Measurements from ENCODE around the gene POLR1F.
"Not testable (repeated sequence)": the region's sequence is repeated elsewhere in the genome, so short reads cannot be mapped to it uniquely, and the experiment has no call there.

Gene POLR1F, protein sequence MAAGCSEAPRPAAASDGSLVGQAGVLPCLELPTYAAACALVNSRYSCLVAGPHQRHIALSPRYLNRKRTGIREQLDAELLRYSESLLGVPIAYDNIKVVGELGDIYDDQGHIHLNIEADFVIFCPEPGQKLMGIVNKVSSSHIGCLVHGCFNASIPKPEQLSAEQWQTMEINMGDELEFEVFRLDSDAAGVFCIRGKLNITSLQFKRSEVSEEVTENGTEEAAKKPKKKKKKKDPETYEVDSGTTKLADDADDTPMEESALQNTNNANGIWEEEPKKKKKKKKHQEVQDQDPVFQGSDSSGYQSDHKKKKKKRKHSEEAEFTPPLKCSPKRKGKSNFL

DNA sequence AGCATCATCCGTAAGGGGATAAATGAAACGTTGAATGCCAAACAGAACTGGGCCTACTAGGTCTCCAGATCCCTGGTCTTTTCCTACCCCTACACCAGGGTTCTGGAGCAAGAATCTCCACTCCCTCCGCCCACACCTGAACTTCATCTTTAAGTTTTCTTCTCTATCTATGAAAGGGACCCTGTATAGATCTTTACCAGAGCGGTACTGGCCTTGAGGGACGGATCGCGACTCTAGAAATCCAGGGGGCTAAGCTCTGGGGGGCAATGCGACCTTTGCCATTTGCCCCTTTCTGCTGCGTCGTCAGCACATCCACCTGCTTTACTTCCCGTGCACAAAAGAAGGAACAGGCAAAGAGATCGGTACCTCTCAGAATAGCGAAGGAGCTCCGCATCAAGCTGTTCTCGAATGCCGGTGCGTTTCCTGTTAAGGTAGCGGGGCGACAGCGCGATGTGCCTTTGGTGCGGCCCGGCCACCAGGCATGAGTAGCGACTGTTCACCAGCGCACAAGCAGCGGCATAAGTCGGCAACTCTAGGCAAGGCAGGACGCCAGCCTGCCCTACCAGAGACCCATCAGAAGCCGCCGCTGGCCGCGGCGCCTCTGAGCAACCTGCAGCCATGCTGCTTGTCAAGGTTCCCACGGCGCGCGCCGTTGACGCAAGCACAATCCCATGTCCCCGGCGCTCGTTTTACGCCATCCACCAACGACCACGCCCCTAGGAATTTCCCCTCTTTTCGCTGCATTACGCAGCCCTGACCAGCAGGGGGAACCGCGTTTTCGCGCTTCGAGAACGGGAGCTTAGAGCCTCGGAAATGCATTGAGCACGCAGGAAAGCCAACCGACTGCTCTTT, at the start of gene POLR1F:
Gene POLR1F (minus strand): TSS at position 641 of the 852 bp plus-strand sequence. CDS start 21 bp downstream, at position 620.
- DNase-seq (ENCODE audit: low spot score): peak; percentile 93

DNA sequence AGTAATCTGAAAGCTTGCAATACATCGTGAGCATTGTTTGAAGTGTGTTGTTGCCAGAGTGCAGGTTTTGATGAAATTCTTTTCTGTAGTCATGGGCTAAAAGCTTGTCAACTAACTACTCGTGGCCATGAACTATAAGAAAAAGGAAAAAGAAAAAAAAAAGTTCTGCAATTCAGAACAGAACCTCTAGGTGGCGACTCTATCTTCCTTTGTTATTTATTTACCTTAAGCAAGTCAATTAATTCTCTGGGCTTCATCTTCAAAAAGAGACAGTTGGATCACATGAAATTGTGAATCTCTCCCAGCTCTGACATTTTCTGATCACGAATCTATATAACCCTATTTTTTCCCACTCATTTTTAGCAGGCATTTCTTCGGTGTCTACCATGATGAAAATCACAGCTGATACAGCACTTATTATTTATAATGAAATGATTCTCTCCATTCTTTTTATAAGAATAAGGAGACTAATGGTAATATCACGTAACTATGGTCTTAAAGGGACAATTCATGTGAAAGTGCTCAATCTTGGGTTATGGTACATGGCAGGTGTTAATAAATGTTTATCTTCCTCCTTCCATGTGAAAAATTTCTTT, 45.8 kb upstream of the POLR1F start:
- peak; percentile 36 for DNase-seq (ENCODE audit: low spot score)

DNA sequence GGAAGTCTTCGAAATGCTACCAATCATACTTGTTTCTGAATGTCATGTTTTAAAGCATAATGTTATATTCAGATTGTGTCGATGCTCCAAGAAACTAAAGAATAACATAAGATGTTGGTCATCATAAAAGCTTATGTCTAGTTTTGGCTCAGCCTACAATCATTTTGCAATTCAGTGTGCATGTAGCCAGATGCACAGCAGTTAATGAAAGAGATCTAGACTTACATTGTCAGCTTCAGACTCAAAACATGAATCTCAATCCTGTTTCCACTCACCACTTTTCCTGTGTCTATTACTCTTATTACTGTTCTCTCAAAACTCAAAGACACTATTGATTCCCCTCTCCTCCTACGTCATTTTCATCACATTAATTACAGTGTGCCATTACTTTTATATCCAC, 43.2 kb upstream of the POLR1F start:
- no peak for DNase-seq (ENCODE audit: low spot score)

DNA sequence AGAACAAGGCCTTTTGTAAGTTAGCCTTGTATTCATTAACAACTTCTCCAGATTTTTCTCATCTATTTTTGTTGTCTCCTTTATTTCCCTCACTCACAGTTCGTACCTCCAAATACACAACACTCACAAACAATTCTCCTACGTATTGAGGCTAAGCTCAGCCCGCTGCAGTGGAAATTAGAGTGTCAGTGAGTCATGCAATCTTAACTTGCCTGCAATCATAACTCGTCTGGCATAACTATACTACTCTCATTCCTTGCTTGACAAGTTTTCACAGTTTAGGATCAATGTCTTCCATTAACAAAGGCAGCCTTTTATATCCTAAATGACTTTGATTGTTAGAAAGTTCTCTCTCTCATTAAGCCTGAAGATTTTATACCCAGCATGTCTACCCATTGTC, 40.8 kb upstream of the POLR1F start:
- DNase-seq (ENCODE audit: low spot score): no peak

DNA sequence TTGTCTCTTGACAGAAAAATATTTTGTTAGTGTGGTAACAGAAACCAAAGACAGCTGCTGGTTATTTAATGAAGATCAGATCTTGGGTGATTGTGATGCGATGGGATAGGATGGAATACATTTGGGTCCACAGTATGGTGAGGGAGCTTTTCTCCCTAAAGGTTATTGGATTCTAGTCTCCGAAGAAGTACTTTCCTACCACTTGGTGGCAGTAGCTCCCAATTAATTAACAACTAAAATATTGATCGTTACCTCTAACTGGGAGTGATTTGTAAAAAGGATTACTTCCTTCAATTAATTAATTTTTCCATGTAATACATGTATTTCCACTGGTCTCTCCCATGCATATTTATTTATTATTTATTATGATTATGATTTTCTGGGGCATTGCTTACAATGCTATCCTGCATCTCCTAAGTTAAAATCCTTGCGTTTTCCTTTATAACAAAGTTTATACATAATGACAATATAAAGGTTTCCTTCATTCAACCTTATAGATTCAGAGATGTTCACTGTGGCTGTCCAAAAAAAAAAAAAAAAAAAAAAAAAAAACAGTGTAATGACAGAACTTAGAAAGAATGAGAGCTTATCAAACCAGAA, 39.0 kb upstream of the POLR1F start:
- DNase-seq (ENCODE audit: low spot score): peak; percentile 5

DNA sequence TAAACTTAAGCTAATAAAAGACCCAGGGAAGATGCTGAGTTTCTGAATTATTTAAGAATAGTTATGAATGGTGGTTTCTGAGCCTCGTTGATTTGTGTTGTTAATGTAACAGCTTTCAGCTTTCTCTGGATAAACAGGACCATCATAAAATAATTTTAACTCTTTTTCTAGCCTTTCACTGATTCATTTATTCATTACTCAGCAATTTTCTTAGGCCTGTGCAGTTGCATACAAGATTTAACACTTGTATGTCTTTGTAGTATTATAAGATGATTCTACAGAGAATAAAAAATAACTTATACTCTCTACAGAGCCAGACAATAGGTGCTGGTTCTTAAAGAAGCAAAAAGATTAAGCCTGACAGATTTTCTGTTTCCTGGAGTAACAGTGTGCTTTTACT, 35.2 kb upstream of the POLR1F start:
- no peak for DNase-seq (ENCODE audit: low spot score)

DNA sequence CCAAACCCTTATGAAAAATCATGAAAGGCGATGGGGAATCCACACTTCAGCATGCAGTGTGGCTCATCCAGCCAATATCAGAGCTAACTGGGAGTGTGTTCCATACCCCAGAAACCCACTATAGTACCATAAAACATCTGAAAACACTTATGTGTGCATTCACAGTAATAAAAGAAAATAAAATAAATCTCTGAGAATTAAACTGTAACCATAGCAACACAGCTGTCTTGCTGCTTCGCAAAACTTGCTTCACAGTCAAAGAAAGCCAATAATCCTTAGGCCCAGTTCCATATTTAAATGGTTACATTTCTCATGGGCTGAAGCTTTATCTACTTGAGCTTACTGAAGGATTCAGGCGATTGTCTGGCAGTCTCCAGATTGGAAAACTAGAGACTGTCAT, 19.9 kb upstream of the POLR1F start:
- DNase-seq (ENCODE audit: low spot score): no peak

DNA sequence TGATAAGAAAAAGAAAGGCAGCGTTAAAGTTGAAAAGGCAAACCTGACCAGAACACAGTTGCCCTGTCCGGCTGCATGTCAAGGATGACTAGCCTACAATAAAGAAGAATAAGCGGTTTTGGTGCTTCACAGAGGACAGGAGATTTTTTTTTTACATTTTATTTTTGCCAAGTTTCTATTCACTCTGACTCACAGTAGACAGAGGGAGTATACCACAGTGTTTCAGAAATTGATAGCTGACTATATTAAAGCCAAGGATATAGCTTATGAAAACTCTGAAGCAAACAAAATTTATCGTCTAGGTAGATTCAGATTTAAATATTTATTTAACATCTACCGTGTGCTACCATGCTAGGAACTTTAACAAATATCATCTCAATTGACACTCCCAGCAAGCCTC, 16.9 kb upstream of the POLR1F start:
- no peak for DNase-seq (ENCODE audit: low spot score)

DNA sequence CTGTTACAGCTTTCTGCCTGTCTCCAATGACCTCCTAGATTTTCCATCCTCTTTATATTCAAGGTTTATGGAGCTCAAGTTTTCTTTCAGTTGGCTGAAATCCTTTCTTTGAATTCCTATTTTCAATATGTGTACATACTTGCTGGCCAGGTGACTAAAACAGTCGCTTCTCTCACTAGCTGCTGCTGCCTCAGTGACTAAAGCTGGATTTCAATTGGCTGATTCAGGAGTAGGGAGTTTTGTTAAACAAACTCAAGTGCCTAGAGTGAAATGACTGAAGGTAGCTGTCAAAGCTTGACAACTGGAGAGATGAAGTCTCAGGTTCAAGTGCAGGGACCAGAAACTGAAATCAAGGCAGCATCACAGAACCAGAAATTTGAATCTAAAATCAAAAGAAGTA, 6.7 kb upstream of the POLR1F start:
- no peak for DNase-seq (ENCODE audit: low spot score)

DNA sequence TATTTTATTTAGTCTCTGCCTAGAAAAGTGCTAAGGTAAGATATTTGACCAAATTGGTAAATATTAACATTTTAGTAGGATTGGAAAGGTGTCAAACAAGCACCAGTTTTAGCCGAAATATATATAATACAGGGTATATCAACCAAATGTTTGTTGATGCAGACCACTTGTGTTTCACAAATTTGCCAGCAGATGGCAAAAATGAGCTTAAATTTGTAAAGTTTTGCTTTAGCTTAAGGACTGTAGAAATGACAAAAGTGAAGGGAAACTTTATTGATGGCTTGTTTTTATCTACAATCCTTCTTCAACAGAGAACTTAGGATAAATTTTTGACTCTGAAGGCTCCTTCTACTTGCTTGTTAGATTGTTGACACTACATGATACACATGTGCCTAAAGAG, 4.8 kb upstream of the POLR1F start:
- DNase-seq (ENCODE audit: low spot score): peak; percentile 32

DNA sequence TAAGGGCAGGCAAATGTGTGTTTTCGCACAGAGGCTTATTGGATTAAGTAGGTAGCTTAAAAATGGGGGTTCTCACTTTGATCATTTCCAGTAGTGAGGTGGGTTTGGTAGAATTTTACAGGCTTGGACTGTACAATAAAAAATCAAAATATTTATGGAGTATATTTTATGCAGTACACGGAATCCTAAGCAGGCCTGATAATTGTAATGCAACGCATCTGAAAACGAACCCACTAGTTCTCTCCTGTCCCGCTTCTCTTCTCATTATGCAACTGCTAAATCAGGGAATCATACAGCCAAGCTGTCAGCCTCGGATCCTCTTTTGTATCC, 377 bp upstream of the POLR1F start:
- DNase-seq (ENCODE audit: low spot score): no peak

DNA sequence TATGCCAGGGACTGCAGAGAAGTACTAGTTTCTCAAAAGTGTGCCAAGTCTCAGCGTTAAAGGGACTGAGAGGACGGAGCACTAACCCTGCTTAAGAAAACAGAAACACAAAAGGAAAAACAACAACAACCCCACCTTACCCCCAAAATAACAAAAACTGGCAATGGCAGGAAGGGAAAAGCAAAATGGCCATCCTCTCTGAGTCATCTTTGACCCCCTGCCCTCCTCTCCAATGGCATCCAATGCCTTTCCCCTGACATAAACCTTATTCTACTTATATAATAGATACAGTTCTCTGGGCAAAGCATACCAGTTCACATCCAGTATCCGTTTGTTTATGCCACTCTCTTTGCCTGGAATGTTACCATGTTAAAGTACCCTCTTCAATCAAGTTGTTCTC, 1.6 kb downstream of the POLR1F start:
- DNase-seq (ENCODE audit: low spot score): no peak

DNA sequence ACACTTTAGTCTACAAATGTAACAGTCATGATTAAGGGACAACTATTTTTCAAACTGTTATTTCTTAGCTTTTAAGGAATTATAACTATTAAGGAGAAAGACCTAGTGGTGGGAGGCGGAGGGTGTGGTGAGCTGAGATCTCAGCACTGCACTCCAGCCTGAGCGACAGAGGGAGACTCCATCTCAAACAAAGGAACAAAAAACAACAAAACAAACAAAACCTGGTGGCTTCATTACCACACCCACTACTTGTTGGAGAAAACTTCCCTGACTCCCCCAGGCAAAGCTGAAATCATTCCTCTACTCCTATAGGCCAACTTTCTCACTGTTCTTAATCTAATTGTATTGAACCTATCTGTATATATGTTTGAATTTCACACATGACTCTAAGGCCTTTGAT, 3.2 kb downstream of the POLR1F start:
- DNase-seq (ENCODE audit: low spot score): no peak

DNA sequence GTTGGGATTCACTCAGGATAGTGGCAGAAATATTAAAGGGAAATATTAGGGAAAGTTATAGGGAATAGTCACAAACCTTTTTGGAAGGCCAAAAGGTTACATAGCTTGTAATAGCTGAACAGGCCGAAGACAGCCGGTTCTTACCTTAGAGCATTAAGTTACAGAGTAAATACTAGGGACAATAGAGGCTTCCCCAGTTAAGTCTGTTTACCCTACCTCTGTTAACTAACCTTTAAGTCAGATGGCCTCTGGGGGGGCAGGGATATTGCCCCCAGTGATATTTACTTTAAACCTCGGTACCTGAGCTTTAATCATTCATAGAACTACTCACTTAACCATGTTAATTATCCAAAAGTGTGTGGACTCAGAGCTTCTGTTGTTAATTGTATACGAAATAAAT, 7.4 kb downstream of the POLR1F start:
- DNase-seq (ENCODE audit: low spot score): no peak

DNA sequence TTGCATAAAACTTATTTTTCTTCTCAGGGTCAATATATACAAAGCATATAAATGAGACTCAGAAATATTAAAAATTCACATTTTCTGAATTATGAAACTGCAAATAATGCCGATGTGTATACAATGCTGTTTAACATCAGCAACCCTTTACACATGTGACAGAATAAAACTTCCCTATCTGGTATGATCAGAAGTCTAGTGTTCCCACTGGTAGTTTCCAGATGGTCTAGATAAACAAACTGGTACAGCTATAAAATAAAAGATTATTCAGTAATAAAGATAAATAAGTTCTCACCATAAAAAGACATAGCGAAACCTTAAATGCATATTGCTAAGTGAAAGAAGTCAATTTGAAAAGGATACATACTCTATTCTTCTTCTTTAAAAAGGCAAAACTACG, 7.9 kb downstream of the POLR1F start:
- DNase-seq (ENCODE audit: low spot score): no peak

DNA sequence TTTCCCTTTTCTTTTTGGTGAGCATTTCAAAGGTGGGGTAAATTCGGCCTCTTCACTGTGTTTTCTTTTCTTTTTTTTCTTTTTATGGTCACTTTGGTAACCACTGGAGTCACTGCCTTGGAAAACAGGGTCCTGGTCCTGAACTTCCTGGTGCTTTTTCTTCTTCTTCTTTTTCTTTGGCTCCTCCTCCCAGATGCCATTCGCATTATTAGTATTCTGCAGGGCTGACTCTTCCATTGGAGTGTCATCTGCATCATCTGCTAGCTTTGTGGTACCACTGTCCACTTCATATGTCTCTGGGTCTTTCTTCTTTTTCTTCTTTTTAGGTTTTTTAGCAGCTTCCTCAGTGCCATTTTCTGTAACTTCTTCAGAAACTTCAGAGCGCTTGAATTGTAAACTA, 10.5 kb downstream of the POLR1F start:
- DNase-seq (ENCODE audit: low spot score): no peak

DNA sequence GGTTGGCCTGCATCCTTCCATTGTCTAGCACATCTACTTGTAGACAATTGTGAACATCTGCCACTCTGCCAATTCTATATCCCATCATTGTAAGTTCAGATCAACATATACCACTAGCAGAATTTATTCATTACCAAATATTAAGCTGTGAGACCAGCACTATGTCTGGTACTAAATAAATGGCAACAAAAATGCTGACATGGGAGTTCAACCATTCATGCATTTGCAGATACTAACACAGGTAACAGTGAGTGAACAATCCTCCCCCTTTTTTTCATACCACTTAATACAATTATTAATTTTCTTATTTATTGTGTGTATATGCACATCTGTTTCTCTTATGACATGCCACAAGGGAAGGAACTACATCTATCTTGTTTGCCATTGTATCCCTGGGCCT, 11.9 kb downstream of the POLR1F start:
- DNase-seq (ENCODE audit: low spot score): no peak

DNA sequence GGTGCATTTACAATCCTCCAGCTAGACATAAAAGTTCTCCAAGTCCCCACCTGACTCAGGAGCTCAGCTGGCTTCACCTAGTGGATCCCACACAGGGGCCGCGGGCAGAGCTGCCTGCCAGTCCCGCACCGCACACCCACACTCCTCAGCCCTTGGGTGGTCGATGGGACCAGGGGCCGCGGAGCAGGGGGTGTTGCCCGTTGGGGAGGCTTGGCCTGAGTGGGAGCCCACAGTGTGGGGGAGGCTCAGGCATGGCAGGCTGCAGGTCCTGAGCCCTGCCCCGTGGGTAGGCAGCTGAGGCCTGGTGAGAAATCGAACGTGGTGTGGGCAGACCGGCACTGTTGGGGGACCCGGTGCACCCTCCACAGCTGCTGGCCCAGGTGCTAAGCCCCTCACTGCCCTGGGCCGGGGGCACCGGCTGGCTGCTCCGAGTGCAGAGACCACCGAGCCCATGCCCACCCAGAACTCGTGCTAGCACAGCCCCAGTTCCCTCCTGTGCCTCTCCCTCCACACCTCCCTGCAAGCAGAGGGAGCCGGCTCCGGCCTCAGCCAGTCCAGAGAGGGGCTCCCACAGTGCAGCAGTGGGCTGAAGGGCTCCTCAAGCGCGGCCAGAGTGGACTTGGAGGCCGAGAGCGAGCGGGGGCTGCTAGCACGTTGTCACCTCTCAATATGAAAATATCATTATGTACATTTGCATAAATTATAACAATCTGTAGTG, 16.6 kb downstream of the POLR1F start:
- no peak for DNase-seq (ENCODE audit: low spot score)

DNA sequence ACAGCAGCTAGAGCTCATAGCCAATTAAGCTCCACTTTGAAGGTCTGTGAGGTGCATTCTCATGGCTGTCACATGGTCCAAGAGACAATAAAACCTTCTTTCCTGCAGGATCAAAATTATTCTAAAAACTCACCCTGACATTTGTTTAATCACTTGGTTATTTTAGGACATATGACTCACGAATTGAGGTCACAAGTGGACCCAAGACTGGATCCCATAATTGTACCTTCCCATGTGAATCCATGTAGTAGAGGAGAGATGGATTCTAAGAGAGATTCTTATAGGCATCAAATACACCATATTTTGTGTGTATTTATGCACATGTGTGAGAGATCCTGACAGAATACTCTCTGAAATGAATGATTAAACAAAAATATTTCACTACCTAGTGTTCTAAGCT, 18.1 kb downstream of the POLR1F start:
- no peak for DNase-seq (ENCODE audit: low spot score)

DNA sequence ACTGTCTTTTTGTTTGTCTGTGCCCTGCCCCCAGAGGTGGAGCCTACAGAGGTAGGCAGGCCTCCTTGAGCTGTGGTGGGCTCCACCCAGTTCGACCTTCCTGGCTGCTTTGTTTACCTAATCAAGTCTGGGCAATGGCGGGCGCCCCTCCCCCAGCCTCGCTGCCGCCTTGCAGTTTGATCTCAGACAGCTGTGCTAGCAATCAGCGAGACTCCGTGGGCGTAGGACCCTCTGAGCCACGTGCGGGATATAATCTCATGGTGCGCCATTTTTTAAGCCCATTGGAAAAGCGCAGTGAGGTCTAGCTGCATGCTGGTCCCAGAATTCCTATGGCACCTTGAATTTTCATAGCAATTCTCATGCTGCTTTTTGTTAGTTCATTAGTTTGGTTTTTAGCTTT, 19.7 kb downstream of the POLR1F start:
- not testable (repeated sequence) for DNase-seq (ENCODE audit: low spot score)

DNA sequence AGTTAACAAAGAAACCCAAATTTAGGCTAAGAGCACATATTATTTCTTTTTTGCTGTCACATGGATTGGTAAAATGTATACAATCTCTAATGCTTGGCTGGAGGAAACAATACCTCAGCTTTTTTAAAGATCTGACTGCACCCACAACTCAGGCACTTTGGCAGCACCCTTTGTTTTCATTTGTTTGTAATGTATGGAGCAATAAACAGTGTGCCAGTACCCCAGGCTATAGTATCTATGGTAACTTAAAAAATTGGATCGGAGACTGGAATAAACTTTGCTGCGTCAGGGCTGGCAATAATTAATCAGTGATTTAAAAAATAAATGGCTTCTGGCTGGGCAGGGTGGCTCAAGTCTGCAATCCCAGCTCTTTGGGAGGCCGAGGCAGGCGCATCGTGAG, 27.2 kb downstream of the POLR1F start:
- no peak for DNase-seq (ENCODE audit: low spot score)

DNA sequence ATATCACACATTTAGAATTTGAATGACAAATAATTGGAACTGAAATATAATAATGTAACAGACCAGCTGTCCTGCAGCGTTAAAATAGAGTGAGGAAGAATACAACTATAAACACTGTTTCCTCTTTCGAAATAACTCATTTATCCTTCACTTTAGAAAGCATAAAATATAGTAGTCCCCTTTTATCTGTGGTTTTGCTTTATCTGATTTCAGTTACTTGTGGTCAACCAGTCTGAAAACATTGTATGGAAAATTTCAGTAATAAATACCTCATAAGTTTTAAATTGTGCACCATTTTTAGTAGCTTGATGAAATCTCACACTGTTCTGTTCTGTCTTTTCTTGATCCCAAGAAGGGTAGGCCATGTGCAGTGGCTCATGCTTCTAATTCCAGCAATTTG, 31.7 kb downstream of the POLR1F start:
- no peak for DNase-seq (ENCODE audit: low spot score)

Data from hematopoietic multipotent progenitor cell treated with erythropoietin and hydrocortisone succinate and interleukin-3 and kit ligand, for 15 days (in vitro differentiated cells).